NCI-H82 (cell line): ENCODE data around the gene DOHH.

Experiments
- DNase-seq: peaks from one replicate; lab custom pipeline; 2025; lab: John Stamatoyannopoulos, UW

Gene DOHH

GRCh38 chr19:3478409-3479176 lies 21.9 kb downstream of the DOHH start:
- DNase-seq: no peak

- no peak for DNase-seq
Measured at GRCh38 chr19:3477951-3478350, 22.5 kb downstream of the DOHH start.

- DNase-seq: no peak
Measured at GRCh38 chr19:3477506-3477905, 23.0 kb downstream of the DOHH start.

- no peak for DNase-seq
Measured at GRCh38 chr19:3476830-3477229, 23.6 kb downstream of the DOHH start.

- no peak for DNase-seq
Measured at GRCh38 chr19:3475449-3475848, 25.0 kb downstream of the DOHH start.

GRCh38 chr19:3474614-3475013 lies 25.9 kb downstream of the DOHH start:
- DNase-seq: no peak

- DNase-seq: no peak
Measured at GRCh38 chr19:3474010-3474409, 26.5 kb downstream of the DOHH start.

GRCh38 chr19:3471954-3472655 lies 28.4 kb downstream of the DOHH start:
- peak; percentile 45 for DNase-seq

- DNase-seq: no peak
Measured at GRCh38 chr19:3470500-3471128, 29.9 kb downstream of the DOHH start.

- no peak for DNase-seq
Measured at GRCh38 chr19:3469638-3470499, 30.6 kb downstream of the DOHH start.

- no peak for DNase-seq
Measured at GRCh38 chr19:3468211-3468610, 32.3 kb downstream of the DOHH start.

- DNase-seq: no peak
Measured at GRCh38 chr19:3467437-3468198, 32.9 kb downstream of the DOHH start.

GRCh38 chr19:3466635-3467034 lies 33.8 kb downstream of the DOHH start:
- DNase-seq: no peak

- no peak for DNase-seq
Measured at GRCh38 chr19:3465552-3465951, 34.9 kb downstream of the DOHH start.

GRCh38 chr19:3464587-3465235 lies 35.8 kb downstream of the DOHH start:
- no peak for DNase-seq

- no peak for DNase-seq
Measured at GRCh38 chr19:3463714-3464586, 36.5 kb downstream of the DOHH start.

- DNase-seq: no peak
Measured at GRCh38 chr19:3462991-3463713, 37.3 kb downstream of the DOHH start.

GRCh38 chr19:3459965-3460582 lies 40.4 kb downstream of the DOHH start:
- no peak for DNase-seq
